A673 (cell line): Measurements from ENCODE around the gene TBXA2R.

ENCODE experiments used
- CTCF ChIP-seq: fragments of 300-800, 200-600 bp; sonication (generic); conservative IDR thresholded peaks from 2 replicates; pipeline ENCODE4 v1.5.1; 2017; ENCODE audit warnings: low read depth, mild to moderate bottlenecking, antibody characterized with exemption, low read length, moderate library complexity, mixed read lengths
- EZH2 ChIP-seq: fragments of 200-600 bp; sonication (generic); IDR thresholded peaks from 2 replicates; pipeline ENCODE4 v1.6.1; 2017; ENCODE audit warnings: borderline replicate concordance, low read depth, mild to moderate bottlenecking, mixed read lengths, antibody characterized with exemption, low read length; ENCODE audit not compliant: poor library complexity, severe bottlenecking

DNA sequence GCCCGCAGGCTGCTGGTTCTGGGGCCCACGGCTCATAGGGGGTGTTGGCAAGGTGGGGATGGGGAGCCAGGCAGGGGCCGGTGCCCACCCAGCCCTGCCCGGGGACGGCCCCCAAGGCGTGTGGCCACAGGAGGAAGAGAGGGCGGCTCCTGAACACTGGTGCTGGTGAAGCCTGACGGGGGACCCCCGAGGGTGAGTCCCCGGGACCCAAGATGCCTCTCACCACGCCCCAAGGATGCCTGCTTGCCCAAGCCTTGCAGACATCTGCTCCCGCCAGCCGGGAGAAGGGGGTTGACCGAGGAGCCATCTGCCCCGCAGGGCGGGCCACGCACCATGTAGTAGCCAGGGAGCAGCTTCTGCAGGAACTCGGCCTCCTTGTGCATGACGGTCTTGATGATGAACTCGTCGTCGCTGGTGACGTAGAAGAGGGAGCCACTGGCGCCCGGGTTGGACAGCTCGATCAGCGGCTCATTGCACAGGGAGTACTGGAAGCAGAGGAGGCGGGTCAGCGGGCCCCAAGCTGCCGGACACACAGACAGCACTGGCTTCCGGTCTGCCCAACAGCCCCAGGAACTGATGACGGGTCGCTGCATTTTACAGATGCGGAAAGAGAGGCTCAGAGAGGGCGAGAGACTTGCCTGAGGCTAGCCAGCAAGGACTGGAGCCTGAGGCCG, 49.5 kb upstream of the TBXA2R start:
- TF ChIP-seq CTCF (no peak), EZH2 (no peak)
